WTC11 (cell line): ENCODE results near the gene SCAMP3. TPM values are rescaled to one million over a fixed set of nuclear protein-coding genes. Genes with fewer than 3 reads are reported as not detected.

Source experiments
- ATAC-seq: fragments of 200-7000 bp; cut with Tn5 transposase; 2 replicates; pipeline ENCODE4 v1.10.0; 2021; ENCODE audit warnings: mild to moderate bottlenecking, moderate library complexity
- CTCF ChIA-PET: fragments of 300-600 bp; sonication (Branson Sonifier 250); formaldehyde crosslinking; loops from one replicate; lab custom pipeline; 2021; ENCODE audit warnings: antibody characterized with exemption; lab: Charles Lee
- POLR2A ChIA-PET: fragments of 350-600 bp; sonication (Branson Sonifier 250); formaldehyde crosslinking; loops from one replicate; lab custom pipeline; 2021; ENCODE audit warnings: antibody characterized with exemption; lab: Charles Lee
- DNase-seq: peaks from one replicate; pipeline ENCODE4 v3.0.0; 2021; ENCODE audit warnings: low spot score
- H3K27ac Mint-ChIP-seq: 2 replicates; pipeline ENCODE4 v1.8.0; 2021; ENCODE audit warnings: mixed read lengths
- H3K27me3 Mint-ChIP-seq: 2 replicates; pipeline ENCODE4 v1.8.0; 2021; ENCODE audit warnings: low read depth, mild to moderate bottlenecking, moderate library complexity, mixed read lengths
- H3K36me3 Mint-ChIP-seq: 2 replicates; pipeline ENCODE4 v1.8.0; 2021; ENCODE audit warnings: mixed read lengths
- H3K4me1 Mint-ChIP-seq: 2 replicates; pipeline ENCODE4 v1.8.0; 2022; ENCODE audit warnings: mixed read lengths
- H3K4me3 Mint-ChIP-seq: 2 replicates; pipeline ENCODE4 v1.8.0; 2021; ENCODE audit warnings: mild to moderate bottlenecking, moderate library complexity, mixed read lengths
- H3K9me3 Mint-ChIP-seq: 2 replicates; pipeline ENCODE4 v1.8.0; 2021; ENCODE audit warnings: mixed read lengths
- FOXJ3 ChIP-seq: sonication (generic); formaldehyde crosslinking; IDR thresholded peaks from 2 replicates; pipeline ENCODE4 v1.9.0; 2021; ENCODE audit warnings: missing genetic modification reagents, mild to moderate bottlenecking, borderline replicate concordance
- FOXP1 ChIP-seq: sonication (generic); formaldehyde crosslinking; IDR thresholded peaks from 2 replicates; pipeline ENCODE4 v1.8.0; 2022; ENCODE audit warnings: missing genetic modification reagents, mild to moderate bottlenecking, moderate library complexity, borderline replicate concordance
- GABPB1 ChIP-seq: sonication (generic); formaldehyde crosslinking; IDR thresholded peaks from 2 replicates; pipeline ENCODE4 v1.8.1; 2023; ENCODE audit warnings: mild to moderate bottlenecking, missing genetic modification reagents
- GRHL2 ChIP-seq: fragments of 250-450 bp; sonication (Bioruptor Pico); IDR thresholded peaks from 2 replicates; pipeline ENCODE4 v1.8.0; 2022; ENCODE audit warnings: mild to moderate bottlenecking, moderate library complexity; ENCODE audit not compliant: insufficient replicate concordance, severe bottlenecking
- JAZF1 ChIP-seq: fragments of 250-450 bp; sonication (Bioruptor Pico); IDR thresholded peaks from 2 replicates; pipeline ENCODE4 v1.9.0; 2021; ENCODE audit warnings: moderate library complexity, mild to moderate bottlenecking, inconsistent platforms
- SOX15 ChIP-seq: fragments of 250-450 bp; sonication (Bioruptor Pico); IDR thresholded peaks from 2 replicates; pipeline ENCODE4 v1.9.0; 2021; ENCODE audit warnings: mild to moderate bottlenecking
- ZNF138 ChIP-seq: sonication (generic); formaldehyde crosslinking; conservative IDR thresholded peaks from 2 replicates; pipeline ENCODE4 v1.8.1; 2022; ENCODE audit warnings: mild to moderate bottlenecking, moderate library complexity, missing genetic modification reagents
- ZNF671 ChIP-seq: fragments of 250-450 bp; sonication (Bioruptor Pico); IDR thresholded peaks from 2 replicates; pipeline ENCODE4 v1.8.0; 2021; ENCODE audit warnings: mild to moderate bottlenecking
- total RNA-seq: library from RNA; stranded (reverse); gene quantifications from 3 replicates; pipeline ENCODE4 v1.2.3, GENCODE V29; 2021
- TF ChIP-seq, protein P1 (sequence below): sonication (generic); formaldehyde crosslinking; conservative IDR thresholded peaks from 2 replicates; pipeline ENCODE4 v1.8.1; 2022; ENCODE audit warnings: mild to moderate bottlenecking, missing genetic modification reagents
- TF ChIP-seq, protein P2 (sequence below): sonication (generic); formaldehyde crosslinking; IDR thresholded peaks from 2 replicates; pipeline ENCODE4 v1.8.0; 2023; ENCODE audit warnings: missing genetic modification reagents, mild to moderate bottlenecking, borderline replicate concordance
- TF ChIP-seq, protein P3 (sequence below): sonication (generic); formaldehyde crosslinking; IDR thresholded peaks from 2 replicates; pipeline ENCODE4 v1.8.0; 2022; ENCODE audit warnings: mild to moderate bottlenecking, missing genetic modification reagents
- TF ChIP-seq, protein P4 (sequence below): sonication (generic); formaldehyde crosslinking; IDR thresholded peaks from 2 replicates; pipeline ENCODE4 v1.8.1; 2022; ENCODE audit warnings: low read depth, mild to moderate bottlenecking, moderate library complexity, missing genetic modification reagents, borderline replicate concordance
- TF ChIP-seq, protein P5 (sequence below): sonication (generic); formaldehyde crosslinking; IDR thresholded peaks from 2 replicates; pipeline ENCODE4 v1.8.1; 2022; ENCODE audit warnings: mild to moderate bottlenecking, moderate library complexity, missing genetic modification reagents
- TF ChIP-seq, protein P6 (sequence below): sonication (generic); formaldehyde crosslinking; IDR thresholded peaks from 2 replicates; pipeline ENCODE4 v1.8.1; 2022; ENCODE audit warnings: missing genetic modification reagents, borderline replicate concordance
- TF ChIP-seq, protein P7 (sequence below): sonication (generic); formaldehyde crosslinking; IDR thresholded peaks from 2 replicates; pipeline ENCODE4 v1.8.0; 2022; ENCODE audit warnings: mild to moderate bottlenecking, missing genetic modification reagents
- TF ChIP-seq, protein P8 (sequence below): fragments of 200-600 bp; IDR thresholded peaks from 2 replicates; pipeline ENCODE4 v1.8.0; 2022; ENCODE audit warnings: antibody characterized with exemption
- TF ChIP-seq, protein P9 (sequence below): sonication (generic); formaldehyde crosslinking; IDR thresholded peaks from 2 replicates; pipeline ENCODE4 v1.8.1; 2023; ENCODE audit warnings: mild to moderate bottlenecking, missing genetic modification reagents

SCAMP3 gene
- total RNA-seq, 1 experiment from 2014 or later, result 58.8 TPM

DNA sequence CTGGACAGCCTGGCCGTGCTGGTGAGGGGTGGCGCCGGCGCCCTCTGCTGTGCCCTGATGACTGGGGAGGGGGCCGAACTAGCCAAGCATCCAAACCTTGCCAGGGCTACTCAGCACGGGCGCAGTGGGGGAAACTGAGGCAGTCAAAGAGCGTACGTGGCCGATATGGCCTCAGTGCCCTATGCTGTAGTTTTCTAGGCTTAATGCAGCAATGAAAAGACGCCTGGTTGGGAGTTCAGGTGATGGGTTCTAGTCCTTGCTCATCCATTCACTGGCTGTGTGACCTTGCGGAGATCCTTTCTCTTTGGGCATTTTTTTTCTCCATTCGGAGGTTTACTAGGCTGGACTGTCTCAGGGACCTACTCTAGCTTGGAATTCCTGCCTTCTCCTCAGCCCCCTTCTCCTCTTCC is 52.8 kb downstream of the SCAMP3 start (continued):
- TF ChIP-seq, protein P1, sequence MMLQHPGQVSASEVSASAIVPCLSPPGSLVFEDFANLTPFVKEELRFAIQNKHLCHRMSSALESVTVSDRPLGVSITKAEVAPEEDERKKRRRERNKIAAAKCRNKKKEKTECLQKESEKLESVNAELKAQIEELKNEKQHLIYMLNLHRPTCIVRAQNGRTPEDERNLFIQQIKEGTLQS (CRISPR knock-in tag), result no peak
- no peak for TF ChIP-seq SOX15 (CRISPR knock-in tag)
- 0 out of 2 replicates have a peak, but pooled peaks have one; percentile 5 for TF ChIP-seq GABPB1
- TF ChIP-seq, protein P2, sequence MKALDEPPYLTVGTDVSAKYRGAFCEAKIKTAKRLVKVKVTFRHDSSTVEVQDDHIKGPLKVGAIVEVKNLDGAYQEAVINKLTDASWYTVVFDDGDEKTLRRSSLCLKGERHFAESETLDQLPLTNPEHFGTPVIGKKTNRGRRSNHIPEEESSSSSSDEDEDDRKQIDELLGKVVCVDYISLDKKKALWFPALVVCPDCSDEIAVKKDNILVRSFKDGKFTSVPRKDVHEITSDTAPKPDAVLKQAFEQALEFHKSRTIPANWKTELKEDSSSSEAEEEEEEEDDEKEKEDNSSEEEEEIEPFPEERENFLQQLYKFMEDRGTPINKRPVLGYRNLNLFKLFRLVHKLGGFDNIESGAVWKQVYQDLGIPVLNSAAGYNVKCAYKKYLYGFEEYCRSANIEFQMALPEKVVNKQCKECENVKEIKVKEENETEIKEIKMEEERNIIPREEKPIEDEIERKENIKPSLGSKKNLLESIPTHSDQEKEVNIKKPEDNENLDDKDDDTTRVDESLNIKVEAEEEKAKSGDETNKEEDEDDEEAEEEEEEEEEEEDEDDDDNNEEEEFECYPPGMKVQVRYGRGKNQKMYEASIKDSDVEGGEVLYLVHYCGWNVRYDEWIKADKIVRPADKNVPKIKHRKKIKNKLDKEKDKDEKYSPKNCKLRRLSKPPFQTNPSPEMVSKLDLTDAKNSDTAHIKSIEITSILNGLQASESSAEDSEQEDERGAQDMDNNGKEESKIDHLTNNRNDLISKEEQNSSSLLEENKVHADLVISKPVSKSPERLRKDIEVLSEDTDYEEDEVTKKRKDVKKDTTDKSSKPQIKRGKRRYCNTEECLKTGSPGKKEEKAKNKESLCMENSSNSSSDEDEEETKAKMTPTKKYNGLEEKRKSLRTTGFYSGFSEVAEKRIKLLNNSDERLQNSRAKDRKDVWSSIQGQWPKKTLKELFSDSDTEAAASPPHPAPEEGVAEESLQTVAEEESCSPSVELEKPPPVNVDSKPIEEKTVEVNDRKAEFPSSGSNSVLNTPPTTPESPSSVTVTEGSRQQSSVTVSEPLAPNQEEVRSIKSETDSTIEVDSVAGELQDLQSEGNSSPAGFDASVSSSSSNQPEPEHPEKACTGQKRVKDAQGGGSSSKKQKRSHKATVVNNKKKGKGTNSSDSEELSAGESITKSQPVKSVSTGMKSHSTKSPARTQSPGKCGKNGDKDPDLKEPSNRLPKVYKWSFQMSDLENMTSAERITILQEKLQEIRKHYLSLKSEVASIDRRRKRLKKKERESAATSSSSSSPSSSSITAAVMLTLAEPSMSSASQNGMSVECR (CRISPR knock-in tag), result peak; percentile 8; the same call in 1 of the 2 replicates
- peak; percentile 26; the same call in 1 of the 2 replicates for TF ChIP-seq ZNF671
- no peak for TF ChIP-seq FOXJ3 (CRISPR knock-in tag)
- TF ChIP-seq, protein P3, sequence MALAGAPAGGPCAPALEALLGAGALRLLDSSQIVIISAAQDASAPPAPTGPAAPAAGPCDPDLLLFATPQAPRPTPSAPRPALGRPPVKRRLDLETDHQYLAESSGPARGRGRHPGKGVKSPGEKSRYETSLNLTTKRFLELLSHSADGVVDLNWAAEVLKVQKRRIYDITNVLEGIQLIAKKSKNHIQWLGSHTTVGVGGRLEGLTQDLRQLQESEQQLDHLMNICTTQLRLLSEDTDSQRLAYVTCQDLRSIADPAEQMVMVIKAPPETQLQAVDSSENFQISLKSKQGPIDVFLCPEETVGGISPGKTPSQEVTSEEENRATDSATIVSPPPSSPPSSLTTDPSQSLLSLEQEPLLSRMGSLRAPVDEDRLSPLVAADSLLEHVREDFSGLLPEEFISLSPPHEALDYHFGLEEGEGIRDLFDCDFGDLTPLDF (CRISPR knock-in tag), result no peak
- TF ChIP-seq, protein P4, sequence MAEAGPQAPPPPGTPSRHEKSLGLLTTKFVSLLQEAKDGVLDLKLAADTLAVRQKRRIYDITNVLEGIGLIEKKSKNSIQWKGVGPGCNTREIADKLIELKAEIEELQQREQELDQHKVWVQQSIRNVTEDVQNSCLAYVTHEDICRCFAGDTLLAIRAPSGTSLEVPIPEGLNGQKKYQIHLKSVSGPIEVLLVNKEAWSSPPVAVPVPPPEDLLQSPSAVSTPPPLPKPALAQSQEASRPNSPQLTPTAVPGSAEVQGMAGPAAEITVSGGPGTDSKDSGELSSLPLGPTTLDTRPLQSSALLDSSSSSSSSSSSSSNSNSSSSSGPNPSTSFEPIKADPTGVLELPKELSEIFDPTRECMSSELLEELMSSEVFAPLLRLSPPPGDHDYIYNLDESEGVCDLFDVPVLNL (CRISPR knock-in tag), result no peak

DNA sequence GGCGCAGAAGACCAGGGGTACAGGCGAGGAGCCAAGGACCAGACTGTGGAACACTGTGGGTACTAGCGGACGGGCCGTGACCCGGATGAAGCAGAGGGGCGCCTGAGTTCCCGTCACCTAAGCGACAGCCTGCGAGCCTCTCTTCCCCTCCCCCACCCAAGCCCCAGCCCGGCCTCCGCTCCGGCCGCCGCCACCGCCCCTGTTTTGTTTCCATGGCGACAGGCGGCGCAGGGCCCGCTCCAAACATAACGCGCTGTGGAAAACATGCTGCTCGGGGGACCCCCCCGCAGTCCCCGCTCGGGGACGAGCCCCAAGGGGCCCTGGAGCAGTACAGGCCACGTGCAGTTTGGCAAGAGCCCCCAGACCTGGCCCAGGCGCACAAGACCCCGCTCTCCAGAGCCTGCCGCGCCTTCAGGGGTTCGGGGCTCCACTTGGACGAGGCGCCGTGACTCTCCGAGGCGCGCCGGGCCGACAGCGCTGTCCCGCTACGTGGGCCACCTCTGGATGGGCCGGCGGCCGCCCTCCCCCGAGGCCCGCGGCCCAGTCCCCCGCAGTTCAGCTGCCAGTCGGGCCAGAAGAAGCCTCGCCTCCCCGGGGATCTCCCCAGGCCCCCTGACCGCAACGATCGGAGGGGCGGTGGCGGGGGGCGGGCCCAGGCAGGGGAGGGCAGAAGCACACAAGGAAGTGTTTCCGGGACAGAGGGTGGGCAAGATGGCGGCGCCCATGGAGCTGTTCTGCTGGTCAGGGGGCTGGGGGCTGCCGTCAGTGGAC is 53.4 kb downstream of the SCAMP3 start, which contains the start of gene MTX1:
TSS of gene MTX1 (plus strand) at position 155 of the 771 bp plus-strand sequence. CDS start at position 265, 110 bp downstream.
- ChIA-PET POLR2A (interaction anchor here (0.5 to 3.7 kb wide), 7 partner anchors 12 to 36 kb away, joined by 3 to 35 read pairs (median 3); partner anchors contain the start of gene KRTCAP2), CTCF (interaction anchor here (0.6 to 4.8 kb wide), 16 partner anchors 15 to 124 kb away, joined by 3 to 51 read pairs (median 4); partner anchors contain the start of genes CLK2, KRTCAP2 and TRIM46)
- ATAC-seq, result peak; percentile 65
- peaks cover 19% of the 10 kb centered on the region for H3K4me1 Mint-ChIP-seq
- no peaks in the 10 kb centered on the region for H3K9me3 Mint-ChIP-seq
- H3K27me3 Mint-ChIP-seq, result peaks cover 7% of the 10 kb centered on the region; the same call in 1 of the 2 replicates
- DNase-seq, result peak; percentile 88
- H3K27ac Mint-ChIP-seq, result peak within 1 kb of the TSS; percentile 89
- H3K36me3 Mint-ChIP-seq, result peaks cover 7% of the 10 kb centered on the region
- H3K4me3 Mint-ChIP-seq, result peak within 1 kb of the TSS; percentile 88
- TF ChIP-seq GRHL2 (CRISPR knock-in tag) (no peak), ZNF138 (no peak), JAZF1 (no peak), GABPB1 (peak; percentile 42; the same call in 1 of the 2 replicates), FOXP1 (CRISPR knock-in tag) (no peak)
- TF ChIP-seq, protein P5, sequence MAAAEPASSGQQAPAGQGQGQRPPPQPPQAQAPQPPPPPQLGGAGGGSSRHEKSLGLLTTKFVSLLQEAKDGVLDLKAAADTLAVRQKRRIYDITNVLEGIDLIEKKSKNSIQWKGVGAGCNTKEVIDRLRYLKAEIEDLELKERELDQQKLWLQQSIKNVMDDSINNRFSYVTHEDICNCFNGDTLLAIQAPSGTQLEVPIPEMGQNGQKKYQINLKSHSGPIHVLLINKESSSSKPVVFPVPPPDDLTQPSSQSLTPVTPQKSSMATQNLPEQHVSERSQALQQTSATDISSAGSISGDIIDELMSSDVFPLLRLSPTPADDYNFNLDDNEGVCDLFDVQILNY (CRISPR knock-in tag), result no peak
- TF ChIP-seq, protein P6, sequence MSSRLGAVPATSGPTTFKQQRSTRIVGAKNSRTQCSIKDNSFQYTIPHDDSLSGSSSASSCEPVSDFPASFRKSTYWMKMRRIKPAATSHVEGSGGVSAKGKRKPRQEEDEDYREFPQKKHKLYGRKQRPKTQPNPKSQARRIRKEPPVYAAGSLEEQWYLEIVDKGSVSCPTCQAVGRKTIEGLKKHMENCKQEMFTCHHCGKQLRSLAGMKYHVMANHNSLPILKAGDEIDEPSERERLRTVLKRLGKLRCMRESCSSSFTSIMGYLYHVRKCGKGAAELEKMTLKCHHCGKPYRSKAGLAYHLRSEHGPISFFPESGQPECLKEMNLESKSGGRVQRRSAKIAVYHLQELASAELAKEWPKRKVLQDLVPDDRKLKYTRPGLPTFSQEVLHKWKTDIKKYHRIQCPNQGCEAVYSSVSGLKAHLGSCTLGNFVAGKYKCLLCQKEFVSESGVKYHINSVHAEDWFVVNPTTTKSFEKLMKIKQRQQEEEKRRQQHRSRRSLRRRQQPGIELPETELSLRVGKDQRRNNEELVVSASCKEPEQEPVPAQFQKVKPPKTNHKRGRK (CRISPR knock-in tag), result no peak
- TF ChIP-seq, protein P7, sequence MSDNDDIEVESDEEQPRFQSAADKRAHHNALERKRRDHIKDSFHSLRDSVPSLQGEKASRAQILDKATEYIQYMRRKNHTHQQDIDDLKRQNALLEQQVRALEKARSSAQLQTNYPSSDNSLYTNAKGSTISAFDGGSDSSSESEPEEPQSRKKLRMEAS (CRISPR knock-in tag), result peak; percentile 14; the same call in 1 of the 2 replicates
- TF ChIP-seq, protein P8, sequence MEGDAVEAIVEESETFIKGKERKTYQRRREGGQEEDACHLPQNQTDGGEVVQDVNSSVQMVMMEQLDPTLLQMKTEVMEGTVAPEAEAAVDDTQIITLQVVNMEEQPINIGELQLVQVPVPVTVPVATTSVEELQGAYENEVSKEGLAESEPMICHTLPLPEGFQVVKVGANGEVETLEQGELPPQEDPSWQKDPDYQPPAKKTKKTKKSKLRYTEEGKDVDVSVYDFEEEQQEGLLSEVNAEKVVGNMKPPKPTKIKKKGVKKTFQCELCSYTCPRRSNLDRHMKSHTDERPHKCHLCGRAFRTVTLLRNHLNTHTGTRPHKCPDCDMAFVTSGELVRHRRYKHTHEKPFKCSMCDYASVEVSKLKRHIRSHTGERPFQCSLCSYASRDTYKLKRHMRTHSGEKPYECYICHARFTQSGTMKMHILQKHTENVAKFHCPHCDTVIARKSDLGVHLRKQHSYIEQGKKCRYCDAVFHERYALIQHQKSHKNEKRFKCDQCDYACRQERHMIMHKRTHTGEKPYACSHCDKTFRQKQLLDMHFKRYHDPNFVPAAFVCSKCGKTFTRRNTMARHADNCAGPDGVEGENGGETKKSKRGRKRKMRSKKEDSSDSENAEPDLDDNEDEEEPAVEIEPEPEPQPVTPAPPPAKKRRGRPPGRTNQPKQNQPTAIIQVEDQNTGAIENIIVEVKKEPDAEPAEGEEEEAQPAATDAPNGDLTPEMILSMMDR, result no peak
- TF ChIP-seq, protein P3 (CRISPR knock-in tag), result no peak
- TF ChIP-seq, protein P9, sequence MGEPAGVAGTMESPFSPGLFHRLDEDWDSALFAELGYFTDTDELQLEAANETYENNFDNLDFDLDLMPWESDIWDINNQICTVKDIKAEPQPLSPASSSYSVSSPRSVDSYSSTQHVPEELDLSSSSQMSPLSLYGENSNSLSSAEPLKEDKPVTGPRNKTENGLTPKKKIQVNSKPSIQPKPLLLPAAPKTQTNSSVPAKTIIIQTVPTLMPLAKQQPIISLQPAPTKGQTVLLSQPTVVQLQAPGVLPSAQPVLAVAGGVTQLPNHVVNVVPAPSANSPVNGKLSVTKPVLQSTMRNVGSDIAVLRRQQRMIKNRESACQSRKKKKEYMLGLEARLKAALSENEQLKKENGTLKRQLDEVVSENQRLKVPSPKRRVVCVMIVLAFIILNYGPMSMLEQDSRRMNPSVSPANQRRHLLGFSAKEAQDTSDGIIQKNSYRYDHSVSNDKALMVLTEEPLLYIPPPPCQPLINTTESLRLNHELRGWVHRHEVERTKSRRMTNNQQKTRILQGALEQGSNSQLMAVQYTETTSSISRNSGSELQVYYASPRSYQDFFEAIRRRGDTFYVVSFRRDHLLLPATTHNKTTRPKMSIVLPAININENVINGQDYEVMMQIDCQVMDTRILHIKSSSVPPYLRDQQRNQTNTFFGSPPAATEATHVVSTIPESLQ, result no peak
